Activated CD4-positive, alpha-beta T cell treated with anti-CD3 and anti-CD28 coated beads for 4 hours (primary cell): ENCODE results near the gene BPHL.
"Not testable (repeated sequence)": the region's sequence is repeated elsewhere in the genome, so short reads cannot be mapped to it uniquely, and the experiment has no call there.

Experiments used
- DNase-seq, 2 donors: peaks; one replicate each; pipeline ENCODE4 v3.0.0-alpha.2; 2020

BPHL gene

GRCh38 chr6:3118353-3119039 lies at the start of gene BPHL:
Gene BPHL, plus strand, starts transcription at chr6:3118711. Its CDS starts 30 bp downstream, at chr6:3118741.
- DNase-seq, result peak; percentile 100

GRCh38 chr6:3071568-3071967 lies 46.9 kb upstream of the BPHL start:
- no peak for DNase-seq

- no peak for DNase-seq
Measured at GRCh38 chr6:3072798-3073197, 45.7 kb upstream of the BPHL start.

- DNase-seq, result no peak
Measured at GRCh38 chr6:3073382-3073781, 45.1 kb upstream of the BPHL start.

- no peak for DNase-seq
Measured at GRCh38 chr6:3075772-3076113, 42.8 kb upstream of the BPHL start.

- no peak for DNase-seq
Measured at GRCh38 chr6:3076320-3076719, 42.2 kb upstream of the BPHL start.

GRCh38 chr6:3077430-3077829 lies 41.1 kb upstream of the BPHL start:
- no peak for DNase-seq

- not testable (repeated sequence) for DNase-seq
Measured at GRCh38 chr6:3078952-3079351, 39.6 kb upstream of the BPHL start.

- DNase-seq, result no peak
Measured at GRCh38 chr6:3079682-3080081, 38.8 kb upstream of the BPHL start.

- DNase-seq, result no peak
Measured at GRCh38 chr6:3081960-3082359, 36.6 kb upstream of the BPHL start.

- no peak for DNase-seq
Measured at GRCh38 chr6:3085074-3085473, 33.4 kb upstream of the BPHL start.

GRCh38 chr6:3086282-3086946 lies 32.1 kb upstream of the BPHL start:
- DNase-seq, result no peak

- no peak for DNase-seq
Measured at GRCh38 chr6:3088446-3088845, 30.1 kb upstream of the BPHL start.

- no peak for DNase-seq
Measured at GRCh38 chr6:3088968-3089367, 29.5 kb upstream of the BPHL start.

GRCh38 chr6:3090013-3090412 lies 28.5 kb upstream of the BPHL start:
- DNase-seq, result no peak

GRCh38 chr6:3094815-3095214 lies 23.7 kb upstream of the BPHL start:
- DNase-seq, result no peak

GRCh38 chr6:3102875-3103274 lies 15.6 kb upstream of the BPHL start:
- DNase-seq, result no peak

GRCh38 chr6:3108746-3109414 lies 9.6 kb upstream of the BPHL start:
- no peak for DNase-seq

- DNase-seq, result no peak
Measured at GRCh38 chr6:3109761-3110160, 8.8 kb upstream of the BPHL start.

GRCh38 chr6:3114377-3114776 lies 4.1 kb upstream of the BPHL start:
- DNase-seq, result no peak

GRCh38 chr6:3117912-3118352 lies 579 bp upstream of the BPHL start:
- no peak for DNase-seq

- no peak for DNase-seq
Measured at GRCh38 chr6:3119040-3119723, 671 bp downstream of the BPHL start.

- no peak for DNase-seq
Measured at GRCh38 chr6:3120765-3121089, 2.2 kb downstream of the BPHL start.

- no peak for DNase-seq
Measured at GRCh38 chr6:3122823-3123182, 4.3 kb downstream of the BPHL start.
